GM13976 (cell line): ENCODE data around the gene OR6N2.

Source experiments
- DNase-seq: peaks from one replicate; pipeline ENCODE4 v3.0.0; 2012; ENCODE audit warnings: low spot score
- CTCF ChIP-seq: IDR thresholded peaks from 2 replicates; pipeline ENCODE4 v1.5.1; 2012; ENCODE audit warnings: borderline replicate concordance, mild to moderate bottlenecking; ENCODE audit not compliant: insufficient read depth; ENCODE audit errors: extremely low read depth, missing control alignments, control extremely low read depth
- in situ Hi-C: fragments of 300-500 bp; cut with MboI; formaldehyde crosslinking; loops from one replicate; pipeline ENCODE4 v1.12.0; 2022; ENCODE audit warnings: low sequenced_read_pairs, mixed read lengths, inconsistent platforms; ENCODE audit not compliant: unreplicated experiment

Gene OR6N2

GRCh38 chr1:158793604-158794003 is 12.6 kb upstream of the OR6N2 start:
- DNase-seq = no peak
- in situ Hi-C loops = no loop called here

GRCh38 chr1:158771950-158772866 is 8.8 kb downstream of the OR6N2 start, which contains the start of gene OR6N1:
TSS of gene OR6N1 (minus strand) at chr1:158772195. CDS start at chr1:158766682, 5,513 bp downstream.
- in situ Hi-C loops = no loop called here
- TF ChIP-seq CTCF = no peak
- no peak for DNase-seq

More at GRCh38 chr1:158793604-158794003, 12.6 kb upstream of the OR6N2 start:
- peak; percentile 41 for TF ChIP-seq CTCF

GRCh38 chr1:158754420-158754819 is 26.6 kb downstream of the OR6N2 start, which contains the start of gene OR6K6:
TSS of gene OR6K6 (plus strand) at chr1:158754720. CDS start at chr1:158754888, 168 bp downstream.
- DNase-seq = no peak
- TF ChIP-seq CTCF = no peak
- in situ Hi-C loops = no loop called here

GRCh38 chr1:158752155-158752712 is 28.8 kb downstream of the OR6N2 start:
- no peak for TF ChIP-seq CTCF
- in situ Hi-C loops = no loop called here

GRCh38 chr1:158735848-158736247 is 45.2 kb downstream of the OR6N2 start:
- DNase-seq = no peak
- no peak for TF ChIP-seq CTCF
- in situ Hi-C loops = no loop called here

More at GRCh38 chr1:158752155-158752712, 28.8 kb downstream of the OR6N2 start:
- no peak for DNase-seq

- no peak for TF ChIP-seq CTCF
- in situ Hi-C loops = no loop called here
- DNase-seq = no peak
Observed at GRCh38 chr1:158732524-158732923, 48.5 kb downstream of the OR6N2 start.
